SK-N-SH (cell line): ENCODE data around the gene METRNL. TPM values are rescaled to one million over a fixed set of nuclear protein-coding genes. Genes with fewer than 3 reads are reported as not detected.
"Not testable (repeated sequence)": the region's sequence is repeated elsewhere in the genome, so short reads cannot be mapped to it uniquely, and the experiment has no call there.

Experiments used
- CTCF ChIA-PET: fragments of 300-600, 350-600 bp; formaldehyde crosslinking; extraction: SDS; loops from one replicate; lab custom pipeline; 2021; lab: Yijun Ruan, JAX
- POLR2A ChIA-PET: fragments of 350-600 bp; sonication (Branson Sonifier 250); formaldehyde crosslinking; extraction: SDS; loops from one replicate; lab custom pipeline; 2020; ENCODE audit warnings: antibody characterized with exemption, inconsistent platforms; lab: Yijun Ruan, JAX
- DNase-seq: peaks from one replicate; pipeline ENCODE4 v3.0.0; 2012
- H2AFZ ChIP-seq: fragments of 200-600 bp; sonication (generic); 2 replicates; pipeline ENCODE4 v1.8.1; 2016; ENCODE audit warnings: antibody characterized with exemption, mild to moderate bottlenecking, low read depth
- H3F3A ChIP-seq: fragments of 200-600 bp; sonication (generic); replicated peaks from 2 replicates; pipeline ENCODE3; 2016; ENCODE audit warnings: antibody characterized with exemption, mild to moderate bottlenecking; ENCODE audit not compliant: insufficient read depth
- H3K27ac ChIP-seq, 2 experiments: fragments of 200-500 bp in 1 of 2; fragments of 200-600 bp in 1 of 2; sonication (Bioruptor generic) in 1 of 2; sonication (generic), shearing (Covaris generic) in 1 of 2; 2 replicates each; pipeline versions ENCODE4 v1.5.1 to v1.6.1; 2014 to 2016; ENCODE audit warnings: low read depth in 2 of 2, inconsistent platforms in 1 of 2, low read length in 1 of 2, mild to moderate bottlenecking in 1 of 2, mixed read lengths in 1 of 2
- H3K27me3 ChIP-seq: fragments of 200-600 bp; sonication (generic), shearing (Covaris generic); 2 replicates; pipeline ENCODE4 v1.6.1; 2016; ENCODE audit warnings: mixed run types; ENCODE audit not compliant: insufficient read depth
- H3K36me3 ChIP-seq, 2 experiments: fragments of 200-500 bp in 1 of 2; fragments of 200-600 bp in 1 of 2; sonication (Bioruptor generic) in 1 of 2; sonication (generic) in 1 of 2; replicated peaks in 1 of 2; 2 replicates each; pipeline versions ENCODE3 to v1.5.1; 2014 to 2016; ENCODE audit warnings: low read length in 1 of 2, mild to moderate bottlenecking in 1 of 2; ENCODE audit not compliant: insufficient read depth in 2 of 2, control insufficient read depth in 1 of 2
- H3K4me1 ChIP-seq, 2 experiments: fragments of 200-500 bp in 1 of 2; fragments of 200-600 bp in 1 of 2; sonication (Bioruptor generic) in 1 of 2; sonication (generic), shearing (Covaris generic) in 1 of 2; 2 replicates each; pipeline versions ENCODE4 v1.5.1 to v1.6.1; 2014 to 2016; ENCODE audit warnings: low read depth in 1 of 2, low read length in 1 of 2, mixed run types in 1 of 2; ENCODE audit not compliant: insufficient read depth in 2 of 2, control insufficient read depth in 1 of 2
- H3K4me2 ChIP-seq: fragments of 200-600 bp; sonication (generic), shearing (Covaris generic); 2 replicates; pipeline ENCODE4 v1.6.1; 2017; ENCODE audit warnings: mixed run types
- H3K4me3 ChIP-seq, 2 experiments: fragments of 200-500 bp in 1 of 2; fragments of 200-600 bp in 1 of 2; sonication (Bioruptor generic) in 1 of 2; sonication (generic), shearing (Covaris generic) in 1 of 2; 2 replicates each; pipeline versions ENCODE4 v1.5.1 to v1.8.1; 2014 to 2016; ENCODE audit warnings: low read depth in 2 of 2, inconsistent platforms in 1 of 2, low read length in 1 of 2, mild to moderate bottlenecking in 1 of 2, mixed read lengths in 1 of 2, moderate library complexity in 1 of 2
- H3K79me2 ChIP-seq: fragments of 200-600 bp; sonication (generic); 2 replicates; pipeline ENCODE4 v1.8.1; 2017; ENCODE audit warnings: mild to moderate bottlenecking; ENCODE audit not compliant: insufficient read depth
- H3K9ac ChIP-seq: fragments of 200-600 bp; sonication (generic); 2 replicates; pipeline ENCODE4 v1.6.1; 2017; ENCODE audit warnings: mixed run types
- H3K9me2 ChIP-seq: fragments of 200-600 bp; sonication (generic); 2 replicates; pipeline ENCODE4 v1.6.1; 2017; ENCODE audit warnings: mixed run types
- H3K9me3 ChIP-seq: fragments of 200-600 bp; sonication (generic); 2 replicates; pipeline ENCODE4 v1.6.1; 2017; ENCODE audit warnings: mixed run types, mild to moderate bottlenecking, moderate library complexity
- H4K20me1 ChIP-seq: fragments of 200-600 bp; sonication (generic); 2 replicates; pipeline ENCODE4 v1.6.1; 2017; ENCODE audit warnings: mild to moderate bottlenecking, mixed run types; ENCODE audit not compliant: insufficient read depth
- CHD2 ChIP-seq: fragments of 150-350 bp; IDR thresholded peaks from 2 replicates; pipeline ENCODE4 v1.6.1; 2018; ENCODE audit warnings: low read length; ENCODE audit not compliant: partially characterized antibody
- EP300 ChIP-seq, 2 experiments: IDR thresholded peaks; 2 replicates each; pipeline versions ENCODE4 v1.4.0 to v1.6.1; 2012; ENCODE audit warnings: borderline replicate concordance in 1 of 2, low read depth in 1 of 2, low read length in 1 of 2
- FOSL2 ChIP-seq: IDR thresholded peaks from 2 replicates; pipeline ENCODE4 v1.4.0; 2012; ENCODE audit warnings: low read depth, mild to moderate bottlenecking, moderate library complexity, borderline replicate concordance
- FOXJ3 ChIP-seq: sonication (generic); formaldehyde crosslinking; IDR thresholded peaks from 2 replicates; pipeline ENCODE4 v1.5.1; 2020; ENCODE audit warnings: mild to moderate bottlenecking, missing genetic modification reagents
- FOXM1 ChIP-seq: IDR thresholded peaks from 2 replicates; pipeline ENCODE4 v1.4.0; 2012; ENCODE audit warnings: low read depth, mild to moderate bottlenecking
- GATA2 ChIP-seq: sonication (generic); formaldehyde crosslinking; IDR thresholded peaks from 2 replicates; pipeline ENCODE4 v1.5.0; 2020; ENCODE audit warnings: mild to moderate bottlenecking, missing genetic modification reagents
- JUND ChIP-seq: IDR thresholded peaks from 2 replicates; pipeline ENCODE4 v1.4.0; 2012
- MEF2A ChIP-seq: IDR thresholded peaks from 2 replicates; pipeline ENCODE4 v1.4.0; 2012; ENCODE audit warnings: low read depth, borderline replicate concordance
- NFIC ChIP-seq: IDR thresholded peaks from 2 replicates; pipeline ENCODE4 v1.4.0; 2012; ENCODE audit warnings: borderline replicate concordance
- NRF1 ChIP-seq: IDR thresholded peaks from 2 replicates; pipeline ENCODE4 v1.6.1; 2012; ENCODE audit warnings: low read depth, mild to moderate bottlenecking, low read length
- PBX3 ChIP-seq: IDR thresholded peaks from 2 replicates; pipeline ENCODE4; 2012
- POLR2AphosphoS5 ChIP-seq: IDR thresholded peaks from 2 replicates; pipeline ENCODE4 v1.6.1; 2012; ENCODE audit warnings: low read depth, low read length
- RAD21 ChIP-seq: IDR thresholded peaks from 2 replicates; pipeline ENCODE4 v1.6.1; 2012; ENCODE audit warnings: mild to moderate bottlenecking, low read length
- RCOR1 ChIP-seq: fragments of 150-350 bp; IDR thresholded peaks from 2 replicates; pipeline ENCODE4 v1.6.1; 2017; ENCODE audit warnings: antibody characterized with exemption, low read length
- RFX5 ChIP-seq: IDR thresholded peaks from 2 replicates; pipeline ENCODE4 v1.6.1; 2012; ENCODE audit warnings: mild to moderate bottlenecking, improper control_type of control experiment, low read length
- SMC3 ChIP-seq: IDR thresholded peaks from 2 replicates; pipeline ENCODE4 v1.6.1; 2012; ENCODE audit warnings: low read depth, low read length, improper control_type of control experiment
- TAF1 ChIP-seq: IDR thresholded peaks from 2 replicates; pipeline ENCODE4 v1.6.1; 2012; ENCODE audit warnings: low read depth, mild to moderate bottlenecking, low read length, moderate library complexity, borderline replicate concordance
- TCF12 ChIP-seq: IDR thresholded peaks from 2 replicates; pipeline ENCODE4 v1.4.0; 2012
- TEAD4 ChIP-seq: IDR thresholded peaks from 2 replicates; pipeline ENCODE4 v1.4.0; 2012; ENCODE audit warnings: mild to moderate bottlenecking, borderline replicate concordance; ENCODE audit not compliant: insufficient read depth
- USF2 ChIP-seq: fragments of 150-350 bp; IDR thresholded peaks from 2 replicates; pipeline ENCODE4 v1.6.1; 2017; ENCODE audit warnings: antibody characterized with exemption, low read length, low read depth, borderline replicate concordance
- YY1 ChIP-seq: IDR thresholded peaks from 2 replicates; pipeline ENCODE4 v1.4.0; 2012; ENCODE audit warnings: low read depth, mild to moderate bottlenecking
- WGBS: methylation state at CpG from one replicate; pipeline ENCODE4 v1.1.6; 2017; ENCODE audit warnings: low lambda C conversion rate; 5-methylcytosine and 5-hydroxymethylcytosine counted together
- polyA plus RNA-seq, 3 experiments: library from polyadenylated mRNA; depleted of rRNA; stranded (reverse); fragments of >200 nt; gene quantifications; 2 replicates each; pipeline ENCODE4 v1.2.3, GENCODE V29; 2012

METRNL gene
- polyA plus RNA-seq, 1 of the 3 experiments (the other 2 are of a cell fraction), result 75.5 TPM

GRCh38 chr17:83054518-83055125 is 24.8 kb upstream of the METRNL start:
- no peak for DNase-seq
- Histone ChIP-seq H3K4me1 (peaks cover 11 to 18% of the 10 kb centered on the region in 2 experiments; a peak in 3 of 4 replicates), H3K9me2 (no peaks in the 10 kb centered on the region), H3K36me3 (no peaks in the 10 kb centered on the region), H3K27me3 (no peaks in the 10 kb centered on the region), H3K4me2 (no peak overlapping the region), H4K20me1 (no peaks in the 10 kb centered on the region), H3F3A (peaks cover 17% of the 10 kb centered on the region), H3K4me3 (no peak overlapping the region), H3K9ac (no peak overlapping the region), H3K9me3 (no peaks in the 10 kb centered on the region), H3K27ac (no peak overlapping the region), H3K79me2 (no peaks in the 10 kb centered on the region), H2AFZ (no peak overlapping the region)
- TF ChIP-seq EP300 (IDR thresholded peaks at IDR 0.05; ENCODE audit: borderline replicate concordance in 1 of 2, low read depth in 1 of 2, low read length in 1 of 2) (no peak), TEAD4 (no peak), POLR2AphosphoS5 (no peak), RFX5 (no peak), SMC3 (no peak), YY1 (no peak), TAF1 (no peak)
- POLR2A ChIA-PET, result no interaction called here
- 89% methylated on average over 13 of the region's 13 CpGs for WGBS
- CTCF ChIA-PET, result interaction anchor here (1.1 kb wide), 1 partner anchor 22 kb away, joined by 5 read pairs; no protein-coding TSS in a partner anchor

- Histone ChIP-seq H3K4me1 (peaks cover 11 to 18% of the 10 kb centered on the region in 2 experiments; a peak in 3 of 4 replicates), H3F3A (peaks cover 12% of the 10 kb centered on the region)
- POLR2A ChIA-PET, CTCF ChIA-PET, H3K27ac ChIP-seq, H3K36me3 ChIP-seq, H3K9me2 ChIP-seq, H3K79me2 ChIP-seq, H3K9me3 ChIP-seq, H3K4me2 ChIP-seq, H3K9ac ChIP-seq, H3K27me3 ChIP-seq, H4K20me1 ChIP-seq, H2AFZ ChIP-seq, H3K4me3 ChIP-seq, DNase-seq: not testable (repeated sequence)
- 89% methylated on average over 16 of the region's 25 CpGs for WGBS
These were observed 24.2 kb upstream of the METRNL start for GRCh38 chr17:83055176-83055575.

GRCh38 chr17:83055911-83056582 is 23.4 kb upstream of the METRNL start:
- Histone ChIP-seq H3K27me3 (no peaks in the 10 kb centered on the region), H4K20me1 (no peaks in the 10 kb centered on the region), H3K36me3 (no peaks in the 10 kb centered on the region), H3K9ac (no peak overlapping the region), H3K4me1 (peaks cover 11 to 13% of the 10 kb centered on the region in 2 experiments; a peak in 3 of 4 replicates), H2AFZ (peak overlapping the region; percentile 49; the same call in 1 of the 2 replicates), H3K4me2 (peak overlapping the region; percentile 60), H3K9me3 (no peaks in the 10 kb centered on the region), H3K79me2 (no peaks in the 10 kb centered on the region), H3K27ac (peak overlapping the region in 1 of 2 experiments; percentile 49; a peak in 1 of 4 replicates), H3K4me3 (no peak overlapping the region), H3K9me2 (no peaks in the 10 kb centered on the region), H3F3A (peaks cover 7% of the 10 kb centered on the region)
- ChIA-PET POLR2A (no interaction called here), CTCF (interaction anchor here (1.6 to 1.7 kb wide), 2 partner anchors 21 to 274 kb away, joined by 4 read pairs; no protein-coding TSS in a partner anchor)
- no peak for DNase-seq
- 51% methylated on average over 16 of the region's 16 CpGs for WGBS
- TF ChIP-seq PBX3 (no peak), RCOR1 (no peak), GATA2 (no peak), NFIC (no peak), FOSL2 (peak; percentile 85; the same call in 1 of the 2 replicates), YY1 (no peak), FOXM1 (no peak), USF2 (no peak), MEF2A (peak; percentile 96), JUND (no peak; the same call in 1 of the 2 replicates), CHD2 (no peak), RFX5 (no peak), EP300 (IDR thresholded peaks at IDR 0.05; ENCODE audit: borderline replicate concordance in 1 of 2, low read depth in 1 of 2, low read length in 1 of 2) (no peak), TAF1 (no peak), FOXJ3 (CRISPR knock-in tag) (no peak), RAD21 (no peak), NRF1 (no peak), TCF12 (no peak; the same call in 1 of the 2 replicates)
